WTC11 (cell line): ENCODE data around the gene TLK1. TPM values are rescaled to one million over a fixed set of nuclear protein-coding genes. Genes with fewer than 3 reads are reported as not detected.

Experiments
- ATAC-seq: fragments of 200-7000 bp; cut with Tn5 transposase; 2 replicates; pipeline ENCODE4 v1.10.0; 2021; ENCODE audit warnings: mild to moderate bottlenecking, moderate library complexity
- CTCF ChIA-PET: fragments of 300-600 bp; sonication (Branson Sonifier 250); formaldehyde crosslinking; loops from one replicate; lab custom pipeline; 2021; ENCODE audit warnings: antibody characterized with exemption; lab: Charles Lee
- POLR2A ChIA-PET: fragments of 350-600 bp; sonication (Branson Sonifier 250); formaldehyde crosslinking; loops from one replicate; lab custom pipeline; 2021; ENCODE audit warnings: antibody characterized with exemption; lab: Charles Lee
- DNase-seq: peaks from one replicate; pipeline ENCODE4 v3.0.0; 2021; ENCODE audit warnings: low spot score
- H3K27ac Mint-ChIP-seq: 2 replicates; pipeline ENCODE4 v1.8.0; 2021; ENCODE audit warnings: mixed read lengths
- H3K27me3 Mint-ChIP-seq: 2 replicates; pipeline ENCODE4 v1.8.0; 2021; ENCODE audit warnings: low read depth, mild to moderate bottlenecking, moderate library complexity, mixed read lengths
- H3K36me3 Mint-ChIP-seq: 2 replicates; pipeline ENCODE4 v1.8.0; 2021; ENCODE audit warnings: mixed read lengths
- H3K4me1 Mint-ChIP-seq: 2 replicates; pipeline ENCODE4 v1.8.0; 2022; ENCODE audit warnings: mixed read lengths
- H3K4me3 Mint-ChIP-seq: 2 replicates; pipeline ENCODE4 v1.8.0; 2021; ENCODE audit warnings: mild to moderate bottlenecking, moderate library complexity, mixed read lengths
- H3K9me3 Mint-ChIP-seq: 2 replicates; pipeline ENCODE4 v1.8.0; 2021; ENCODE audit warnings: mixed read lengths
- CREM ChIP-seq: sonication (generic); formaldehyde crosslinking; IDR thresholded peaks from 2 replicates; pipeline ENCODE4 v1.8.1; 2022; ENCODE audit warnings: mild to moderate bottlenecking, missing genetic modification reagents, moderate library complexity
- ELF4 ChIP-seq: sonication (generic); formaldehyde crosslinking; IDR thresholded peaks from 2 replicates; pipeline ENCODE4 v1.8.1; 2022; ENCODE audit warnings: low read depth, mild to moderate bottlenecking, moderate library complexity, missing genetic modification reagents
- FOXJ3 ChIP-seq: sonication (generic); formaldehyde crosslinking; IDR thresholded peaks from 2 replicates; pipeline ENCODE4 v1.9.0; 2021; ENCODE audit warnings: missing genetic modification reagents, mild to moderate bottlenecking, borderline replicate concordance
- GTF2I ChIP-seq: fragments of 250-450 bp; sonication (Bioruptor Pico); conservative IDR thresholded peaks from 2 replicates; pipeline ENCODE4 v1.4.0; 2021; ENCODE audit warnings: mild to moderate bottlenecking
- IRF1 ChIP-seq: sonication (generic); formaldehyde crosslinking; IDR thresholded peaks from 2 replicates; pipeline ENCODE4 v1.8.0; 2023; ENCODE audit warnings: missing genetic modification reagents
- JUN ChIP-seq: sonication (generic); formaldehyde crosslinking; IDR thresholded peaks from 2 replicates; pipeline ENCODE4 v1.8.0; 2023; ENCODE audit warnings: mild to moderate bottlenecking, missing genetic modification reagents
- MAX ChIP-seq: sonication (generic); formaldehyde crosslinking; IDR thresholded peaks from 2 replicates; pipeline ENCODE4 v1.8.0; 2022; ENCODE audit warnings: mild to moderate bottlenecking, missing genetic modification reagents
- NR1H2 ChIP-seq: sonication (generic); formaldehyde crosslinking; IDR thresholded peaks from 2 replicates; pipeline ENCODE4 v1.9.0; 2021; ENCODE audit warnings: mild to moderate bottlenecking, moderate library complexity, missing genetic modification reagents
- TEAD4 ChIP-seq: sonication (generic); formaldehyde crosslinking; IDR thresholded peaks from 2 replicates; pipeline ENCODE4 v1.8.0; 2022; ENCODE audit warnings: mild to moderate bottlenecking, missing genetic modification reagents
- ZNF121 ChIP-seq: sonication (generic); formaldehyde crosslinking; IDR thresholded peaks from 2 replicates; pipeline ENCODE4 v1.8.0; 2023; ENCODE audit warnings: missing genetic modification reagents
- ZNF317 ChIP-seq: sonication (generic); formaldehyde crosslinking; IDR thresholded peaks from 2 replicates; pipeline ENCODE4 v1.8.1; 2023; ENCODE audit warnings: low read depth, mild to moderate bottlenecking, moderate library complexity, missing genetic modification reagents, borderline replicate concordance
- total RNA-seq: library from RNA; stranded (reverse); gene quantifications from 3 replicates; pipeline ENCODE4 v1.2.3, GENCODE V29; 2021
- TF ChIP-seq, protein P1 (sequence below): sonication (generic); formaldehyde crosslinking; IDR thresholded peaks from 2 replicates; pipeline ENCODE4 v1.8.0; 2022; ENCODE audit warnings: missing genetic modification reagents
- TF ChIP-seq, protein P2 (sequence below): sonication (generic); formaldehyde crosslinking; IDR thresholded peaks from 2 replicates; pipeline ENCODE4 v1.8.1; 2022; ENCODE audit warnings: mild to moderate bottlenecking, missing genetic modification reagents, moderate library complexity, borderline replicate concordance
- TF ChIP-seq, protein P3 (sequence below): fragments of 200-600 bp; IDR thresholded peaks from 2 replicates; pipeline ENCODE4 v1.8.0; 2022; ENCODE audit warnings: antibody characterized with exemption

The TLK1 gene
- total RNA-seq, 1 experiment from 2014 or later, result 91.1 TPM

- TF ChIP-seq, protein P1, sequence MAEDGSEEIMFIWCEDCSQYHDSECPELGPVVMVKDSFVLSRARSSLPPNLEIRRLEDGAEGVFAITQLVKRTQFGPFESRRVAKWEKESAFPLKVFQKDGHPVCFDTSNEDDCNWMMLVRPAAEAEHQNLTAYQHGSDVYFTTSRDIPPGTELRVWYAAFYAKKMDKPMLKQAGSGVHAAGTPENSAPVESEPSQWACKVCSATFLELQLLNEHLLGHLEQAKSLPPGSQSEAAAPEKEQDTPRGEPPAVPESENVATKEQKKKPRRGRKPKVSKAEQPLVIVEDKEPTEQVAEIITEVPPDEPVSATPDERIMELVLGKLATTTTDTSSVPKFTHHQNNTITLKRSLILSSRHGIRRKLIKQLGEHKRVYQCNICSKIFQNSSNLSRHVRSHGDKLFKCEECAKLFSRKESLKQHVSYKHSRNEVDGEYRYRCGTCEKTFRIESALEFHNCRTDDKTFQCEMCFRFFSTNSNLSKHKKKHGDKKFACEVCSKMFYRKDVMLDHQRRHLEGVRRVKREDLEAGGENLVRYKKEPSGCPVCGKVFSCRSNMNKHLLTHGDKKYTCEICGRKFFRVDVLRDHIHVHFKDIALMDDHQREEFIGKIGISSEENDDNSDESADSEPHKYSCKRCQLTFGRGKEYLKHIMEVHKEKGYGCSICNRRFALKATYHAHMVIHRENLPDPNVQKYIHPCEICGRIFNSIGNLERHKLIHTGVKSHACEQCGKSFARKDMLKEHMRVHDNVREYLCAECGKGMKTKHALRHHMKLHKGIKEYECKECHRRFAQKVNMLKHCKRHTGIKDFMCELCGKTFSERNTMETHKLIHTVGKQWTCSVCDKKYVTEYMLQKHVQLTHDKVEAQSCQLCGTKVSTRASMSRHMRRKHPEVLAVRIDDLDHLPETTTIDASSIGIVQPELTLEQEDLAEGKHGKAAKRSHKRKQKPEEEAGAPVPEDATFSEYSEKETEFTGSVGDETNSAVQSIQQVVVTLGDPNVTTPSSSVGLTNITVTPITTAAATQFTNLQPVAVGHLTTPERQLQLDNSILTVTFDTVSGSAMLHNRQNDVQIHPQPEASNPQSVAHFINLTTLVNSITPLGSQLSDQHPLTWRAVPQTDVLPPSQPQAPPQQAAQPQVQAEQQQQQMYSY (CRISPR knock-in tag), result no peak
- TF ChIP-seq ZNF317 (CRISPR knock-in tag), result no peak
- TF ChIP-seq ELF4, result no peak
- TF ChIP-seq TEAD4, result no peak
- TF ChIP-seq MAX (CRISPR knock-in tag), result no peak
These were observed 13.6 kb downstream of the TLK1 start (continued) for GRCh38 chr2:171147081-171147480.

- ATAC-seq (no peak), DNase-seq (no peak)
- TF ChIP-seq CREM (CRISPR knock-in tag) (no peak), FOXJ3 (no peak)
- no peaks in the 10 kb centered on the region for H3K9me3 Mint-ChIP-seq
- CTCF ChIA-PET, result interaction anchor here (1.2 to 1.8 kb wide), 3 partner anchors 9 to 174 kb away, joined by 3 to 4 read pairs (median 3); no protein-coding TSS in a partner anchor
- H3K4me3 Mint-ChIP-seq, result no peak overlapping the region
- peak overlapping the region; percentile 30; the same call in 1 of the 2 replicates for H3K27ac Mint-ChIP-seq
- no peaks in the 10 kb centered on the region for H3K36me3 Mint-ChIP-seq
- no peaks in the 10 kb centered on the region for H3K27me3 Mint-ChIP-seq
- POLR2A ChIA-PET, result no interaction called here
- H3K4me1 Mint-ChIP-seq, result peaks cover 51% of the 10 kb centered on the region
These were observed 14.1 kb downstream of the TLK1 start for GRCh38 chr2:171146633-171147032.

DNA sequence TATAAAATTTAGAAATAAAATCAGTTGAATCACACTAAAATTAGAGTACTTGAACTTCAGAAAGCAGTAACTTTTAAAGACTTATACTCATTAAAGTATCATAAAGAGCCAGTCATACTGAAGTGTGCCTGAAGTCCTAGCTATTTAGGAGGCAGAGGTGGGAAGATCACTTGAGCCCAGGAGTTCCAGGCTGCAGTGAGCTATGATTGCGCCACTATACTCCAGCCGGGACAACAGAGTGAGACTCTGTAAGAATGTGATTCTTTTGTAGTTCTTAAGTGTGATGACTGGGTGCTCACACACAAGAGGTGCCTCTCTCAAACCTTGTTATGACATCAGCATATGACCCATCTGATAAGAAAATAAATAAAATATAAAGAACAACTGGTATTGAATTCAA is 14.6 kb downstream of the TLK1 start:
- Mint-ChIP-seq H3K4me3 (no peak overlapping the region), H3K27ac (no peak overlapping the region), H3K27me3 (no peaks in the 10 kb centered on the region), H3K36me3 (no peaks in the 10 kb centered on the region), H3K4me1 (peaks cover 57% of the 10 kb centered on the region), H3K9me3 (no peaks in the 10 kb centered on the region)
- no peak for ATAC-seq
- CTCF ChIA-PET, result interaction anchor here (1.8 kb wide), 1 partner anchor 8 kb away, joined by 4 read pairs; no protein-coding TSS in a partner anchor
- peak; percentile 96 for TF ChIP-seq ZNF121 (CRISPR knock-in tag)
- no peak for TF ChIP-seq TEAD4
- POLR2A ChIA-PET, result no interaction called here
- no peak for DNase-seq

DNA sequence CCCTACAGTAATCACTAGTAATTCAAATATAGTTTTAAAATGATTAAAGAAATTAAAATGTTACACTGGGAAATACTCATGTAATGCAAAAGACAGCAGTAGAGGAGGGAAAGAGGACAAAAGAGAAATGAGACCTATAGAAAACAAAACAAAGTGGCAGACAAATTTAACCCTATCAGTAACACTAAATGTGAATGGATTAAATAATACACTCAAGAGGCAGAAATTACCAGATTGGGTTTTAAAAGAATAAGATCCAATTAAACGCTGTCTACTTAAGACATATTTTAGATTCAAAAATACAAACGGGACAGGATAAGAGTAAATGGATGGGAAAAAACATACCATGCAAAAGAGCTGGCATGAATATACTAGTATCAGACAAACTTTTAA is 17.0 kb downstream of the TLK1 start:
- Mint-ChIP-seq H3K4me3 (no peak overlapping the region), H3K36me3 (no peaks in the 10 kb centered on the region), H3K27ac (no peak overlapping the region), H3K27me3 (no peaks in the 10 kb centered on the region), H3K4me1 (peaks cover 72% of the 10 kb centered on the region), H3K9me3 (no peaks in the 10 kb centered on the region)
- DNase-seq, result no peak
- TF ChIP-seq, protein P2, sequence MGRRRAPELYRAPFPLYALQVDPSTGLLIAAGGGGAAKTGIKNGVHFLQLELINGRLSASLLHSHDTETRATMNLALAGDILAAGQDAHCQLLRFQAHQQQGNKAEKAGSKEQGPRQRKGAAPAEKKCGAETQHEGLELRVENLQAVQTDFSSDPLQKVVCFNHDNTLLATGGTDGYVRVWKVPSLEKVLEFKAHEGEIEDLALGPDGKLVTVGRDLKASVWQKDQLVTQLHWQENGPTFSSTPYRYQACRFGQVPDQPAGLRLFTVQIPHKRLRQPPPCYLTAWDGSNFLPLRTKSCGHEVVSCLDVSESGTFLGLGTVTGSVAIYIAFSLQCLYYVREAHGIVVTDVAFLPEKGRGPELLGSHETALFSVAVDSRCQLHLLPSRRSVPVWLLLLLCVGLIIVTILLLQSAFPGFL (CRISPR knock-in tag), result no peak
- TF ChIP-seq GTF2I (CRISPR knock-in tag) (no peak), IRF1 (no peak), FOXJ3 (no peak), NR1H2 (no peak), JUN (no peak)
- TF ChIP-seq, protein P3, sequence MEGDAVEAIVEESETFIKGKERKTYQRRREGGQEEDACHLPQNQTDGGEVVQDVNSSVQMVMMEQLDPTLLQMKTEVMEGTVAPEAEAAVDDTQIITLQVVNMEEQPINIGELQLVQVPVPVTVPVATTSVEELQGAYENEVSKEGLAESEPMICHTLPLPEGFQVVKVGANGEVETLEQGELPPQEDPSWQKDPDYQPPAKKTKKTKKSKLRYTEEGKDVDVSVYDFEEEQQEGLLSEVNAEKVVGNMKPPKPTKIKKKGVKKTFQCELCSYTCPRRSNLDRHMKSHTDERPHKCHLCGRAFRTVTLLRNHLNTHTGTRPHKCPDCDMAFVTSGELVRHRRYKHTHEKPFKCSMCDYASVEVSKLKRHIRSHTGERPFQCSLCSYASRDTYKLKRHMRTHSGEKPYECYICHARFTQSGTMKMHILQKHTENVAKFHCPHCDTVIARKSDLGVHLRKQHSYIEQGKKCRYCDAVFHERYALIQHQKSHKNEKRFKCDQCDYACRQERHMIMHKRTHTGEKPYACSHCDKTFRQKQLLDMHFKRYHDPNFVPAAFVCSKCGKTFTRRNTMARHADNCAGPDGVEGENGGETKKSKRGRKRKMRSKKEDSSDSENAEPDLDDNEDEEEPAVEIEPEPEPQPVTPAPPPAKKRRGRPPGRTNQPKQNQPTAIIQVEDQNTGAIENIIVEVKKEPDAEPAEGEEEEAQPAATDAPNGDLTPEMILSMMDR, result no peak
- ChIA-PET CTCF (interaction anchor here (0.6 kb wide), 1 partner anchor 70 kb away, joined by 3 read pairs; no protein-coding TSS in a partner anchor), POLR2A (interaction anchor here (0.6 to 0.7 kb wide), 2 partner anchors 199 to 295 kb away, joined by 6 read pairs; no protein-coding TSS in a partner anchor)
- ATAC-seq, result no peak
